ENCODE results near the gene FAM24A.
"Not testable (repeated sequence)": the region's sequence is repeated elsewhere in the genome, so short reads cannot be mapped to it uniquely, and the experiment has no call there.

FAM24A gene

GRCh38 chr10:122910310-122910709, at the start of gene FAM24A:
TSS of gene FAM24A (plus strand) at chr10:122910610. CDS start at chr10:122911635, 1,025 bp downstream.
- DNase-seq (ENCODE audit: low spot score), result no peak

GRCh38 chr10:122861711-122862161, 48.7 kb upstream of the FAM24A start:
- DNase-seq (ENCODE audit: low spot score), result no peak

DNA sequence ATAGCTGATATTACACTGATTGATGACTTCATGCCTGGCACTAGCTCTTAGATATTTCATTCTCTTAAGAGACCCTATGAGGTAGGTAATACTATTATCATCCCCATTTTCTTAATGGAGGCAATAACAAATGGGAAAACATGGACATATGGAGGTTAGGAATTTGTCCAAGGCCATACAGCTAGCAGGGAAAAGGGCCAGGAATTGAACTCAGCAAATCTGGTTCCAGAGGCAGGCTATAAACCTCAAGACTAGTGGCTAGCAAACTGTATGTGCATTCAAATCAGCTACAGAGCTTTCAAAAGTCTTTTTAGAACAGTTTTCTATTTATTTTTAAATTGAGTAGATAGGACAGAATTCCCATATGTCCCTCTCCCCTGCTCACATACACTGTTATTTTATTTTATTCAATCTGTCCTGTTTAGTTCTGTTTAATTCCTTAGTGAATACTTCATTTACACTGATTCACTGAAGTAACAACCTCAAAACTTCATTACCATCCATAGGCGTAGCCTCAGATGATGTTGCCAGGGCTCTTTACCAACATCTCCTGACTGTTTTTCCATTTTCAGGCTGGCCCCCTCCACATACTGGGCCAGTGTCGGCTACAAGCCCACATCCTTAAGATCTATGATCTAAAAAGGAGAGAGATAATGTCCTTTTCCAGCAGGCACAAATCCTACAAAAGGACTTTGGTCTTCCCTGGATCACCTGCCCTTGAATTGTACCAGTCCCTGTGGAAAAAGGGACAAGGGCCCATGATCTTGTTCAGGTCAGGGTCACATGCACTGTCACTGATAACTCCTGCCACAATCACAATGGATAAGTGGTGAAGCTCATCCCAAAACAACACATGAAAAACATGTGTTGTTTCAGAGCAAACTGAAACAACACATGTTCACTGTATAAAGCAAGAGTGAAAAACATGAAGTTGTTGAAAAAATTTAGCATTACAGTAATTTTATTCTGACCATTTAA, 46.9 kb upstream of the FAM24A start:
- no peak for DNase-seq (ENCODE audit: low spot score)

GRCh38 chr10:122864194-122864592, 46.2 kb upstream of the FAM24A start:
- DNase-seq (ENCODE audit: low spot score), result no peak

GRCh38 chr10:122864901-122865300, 45.5 kb upstream of the FAM24A start:
- DNase-seq (ENCODE audit: low spot score), result no peak

DNA sequence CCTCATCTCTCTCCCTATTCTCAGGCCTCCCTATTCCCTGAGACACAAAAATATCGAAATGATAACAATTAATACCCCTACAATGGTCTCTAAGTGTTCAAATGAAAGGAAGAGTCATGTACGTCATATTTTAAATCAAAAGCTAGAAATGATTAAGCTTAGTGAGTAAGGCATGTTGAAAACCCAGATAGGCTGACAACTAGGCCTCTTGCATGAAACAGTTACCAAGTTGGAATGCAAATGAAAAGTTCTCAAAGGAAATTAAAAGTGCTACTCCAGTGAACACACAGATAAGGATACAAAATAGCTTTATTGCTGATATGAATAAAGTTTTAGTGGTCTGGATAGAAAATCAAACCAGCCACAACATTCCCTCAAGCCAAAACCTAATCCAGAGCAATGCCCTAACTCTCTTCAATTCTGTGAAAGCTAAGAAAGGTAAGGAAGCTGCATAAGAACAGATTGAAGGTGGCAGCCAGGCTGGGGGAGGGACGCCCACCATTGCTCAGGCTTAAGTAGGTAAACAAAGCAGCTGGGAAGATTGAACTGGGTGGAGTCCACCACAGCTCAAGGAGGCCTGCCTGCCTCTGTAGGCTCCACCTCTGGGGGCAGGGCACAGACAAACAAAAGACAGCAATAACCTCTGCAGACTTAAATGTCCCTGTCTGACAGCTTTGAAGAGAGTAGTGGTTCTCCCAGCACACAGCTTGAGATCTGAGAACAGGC, 43.5 kb upstream of the FAM24A start:
- not testable (repeated sequence) for DNase-seq (ENCODE audit: low spot score)

DNA sequence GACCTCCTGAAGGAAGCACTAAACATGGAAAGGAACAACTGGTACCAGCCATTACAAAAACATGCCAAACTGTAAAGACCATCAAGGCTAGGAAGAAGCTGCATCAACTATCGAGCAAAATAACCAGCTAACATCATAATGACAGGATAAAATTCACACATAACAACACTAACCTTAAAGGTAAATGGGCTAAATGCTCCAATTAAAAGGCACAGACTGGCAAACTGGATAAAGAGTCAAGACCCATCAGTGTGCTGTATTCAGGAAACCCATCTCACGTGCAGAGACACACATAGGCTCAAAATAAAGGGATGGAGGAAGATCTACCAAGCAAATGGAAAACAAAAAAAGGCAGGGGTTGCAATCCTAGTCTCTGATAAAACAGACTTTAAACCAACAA, 41.6 kb upstream of the FAM24A start:
- not testable (repeated sequence) for DNase-seq (ENCODE audit: low spot score)

- not testable (repeated sequence) for DNase-seq (ENCODE audit: low spot score)
Measured at GRCh38 chr10:122871947-122872346, 38.5 kb upstream of the FAM24A start.

DNA sequence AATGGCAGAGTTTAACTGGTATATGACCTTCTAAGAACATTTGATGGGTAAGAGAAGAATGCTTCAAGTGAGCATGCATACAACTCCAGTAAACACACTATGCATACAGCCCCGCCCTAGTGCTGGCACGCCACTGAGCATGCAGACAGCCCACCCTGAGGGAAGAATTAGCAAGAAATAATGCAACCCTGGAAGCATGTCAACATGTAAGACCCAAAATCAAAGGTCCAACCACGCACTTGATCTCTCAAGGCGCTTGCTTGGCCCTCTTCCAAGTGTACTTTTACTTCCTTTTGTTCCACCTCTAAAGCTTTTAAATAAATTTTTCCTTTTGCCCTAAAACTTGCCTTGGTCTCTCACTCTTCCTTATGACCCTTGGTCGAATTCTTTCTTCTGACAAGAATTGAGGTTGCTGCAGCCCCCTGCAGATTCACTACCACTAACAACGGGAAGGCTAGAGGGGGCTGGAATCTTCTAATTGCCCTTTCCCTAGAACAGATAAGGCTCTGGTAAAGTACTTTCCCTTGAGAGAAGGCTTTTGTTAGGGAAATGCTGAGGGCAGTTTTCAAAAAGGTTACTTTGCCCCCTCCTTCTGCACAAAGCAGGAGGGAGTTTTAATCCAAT, 34.5 kb upstream of the FAM24A start:
- DNase-seq (ENCODE audit: low spot score), result no peak

DNA sequence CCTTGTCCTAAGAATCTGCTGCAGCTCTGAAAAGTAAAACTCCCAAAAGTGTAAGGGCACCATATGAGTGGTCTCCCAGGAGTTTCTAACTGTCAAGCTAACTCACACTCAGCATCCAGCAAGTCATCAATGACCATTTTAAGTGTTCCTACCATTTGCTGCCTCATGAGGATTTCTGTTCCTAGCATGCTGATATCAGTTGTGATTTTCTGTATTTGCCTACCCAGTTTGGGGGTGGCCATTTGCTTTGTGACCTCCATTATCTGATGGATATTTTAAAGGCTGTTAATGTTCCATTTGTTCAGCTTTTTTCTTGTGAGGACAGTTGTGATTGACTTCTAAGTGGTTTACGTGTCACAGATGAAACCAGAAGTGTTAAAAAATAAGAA, 33.9 kb upstream of the FAM24A start:
- DNase-seq (ENCODE audit: low spot score), result no peak

DNA sequence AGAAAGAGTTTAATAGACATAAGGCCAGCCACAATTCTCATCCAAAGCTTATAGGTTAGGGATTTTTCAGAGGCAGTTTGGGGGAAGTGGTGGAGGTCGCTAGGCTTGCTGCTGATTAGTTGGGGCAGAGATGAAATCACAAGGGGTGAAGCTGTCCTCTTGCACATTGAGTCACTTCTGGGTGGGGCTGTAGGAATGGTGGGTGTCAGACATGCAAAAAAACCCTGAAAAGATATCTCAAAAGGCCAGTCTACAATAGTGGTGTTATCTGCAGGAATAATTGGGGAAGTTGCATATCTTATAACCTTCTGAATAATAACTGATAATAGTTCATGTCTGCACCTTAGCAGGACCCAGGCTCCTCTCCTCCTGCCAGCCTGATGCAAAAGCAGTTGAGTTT, 33.1 kb upstream of the FAM24A start:
- no peak for DNase-seq (ENCODE audit: low spot score)

GRCh38 chr10:122878799-122879338, 31.5 kb upstream of the FAM24A start:
- no peak for DNase-seq (ENCODE audit: low spot score)

DNA sequence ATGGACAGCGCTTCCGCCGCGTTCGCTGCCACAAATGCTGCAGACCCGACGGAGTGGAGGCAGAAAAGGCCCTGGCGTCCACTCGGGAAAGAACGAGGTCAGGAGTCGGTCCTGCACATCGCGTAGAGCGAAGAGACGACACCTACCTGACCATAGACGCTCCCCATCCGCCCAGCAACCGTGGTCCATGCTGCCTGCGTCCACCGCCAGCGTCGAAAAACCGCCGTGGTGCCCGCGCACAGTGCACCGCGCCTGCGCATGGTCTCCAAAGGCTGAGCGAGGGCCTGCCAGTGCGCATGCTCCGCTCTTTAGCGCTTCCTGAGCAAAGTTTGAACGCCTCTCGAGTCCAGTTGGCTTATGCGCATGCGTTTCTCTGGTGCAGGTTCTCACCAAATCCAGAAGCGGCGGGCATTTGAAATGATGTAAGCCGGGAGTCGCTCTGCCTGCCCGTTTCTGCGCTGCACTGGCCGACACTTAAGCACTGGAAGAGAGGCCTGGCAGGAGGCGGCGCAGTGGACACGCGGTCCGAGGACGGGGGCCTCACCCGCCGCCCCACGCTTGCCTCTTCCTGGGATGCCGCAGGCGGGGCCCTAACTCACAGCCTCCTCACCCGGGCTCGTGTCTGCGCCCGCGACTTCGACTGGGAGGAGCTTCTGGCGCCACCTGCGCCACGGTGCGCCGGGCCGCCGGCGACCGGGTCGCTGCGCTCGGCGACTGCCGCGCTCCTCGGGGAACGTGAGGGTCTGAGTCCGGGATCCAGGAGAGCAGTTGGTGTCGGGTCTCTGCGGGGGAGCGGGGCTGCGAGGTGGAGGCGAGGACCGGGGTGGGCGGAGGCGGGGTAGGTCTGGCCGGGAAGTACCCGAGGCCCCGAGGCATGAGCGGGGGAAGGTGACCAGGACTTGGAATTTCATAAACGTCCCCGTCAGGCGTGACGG, 30.8 kb upstream of the FAM24A start, which contains the start of gene FAM24B:
TSS of gene FAM24B (minus strand) at position 243 of the 935 bp plus-strand sequence. CDS start 29,066 bp downstream, outside the sequence.
- peak; percentile 97 for DNase-seq (ENCODE audit: low spot score)

GRCh38 chr10:122882766-122883165, 27.6 kb upstream of the FAM24A start:
- DNase-seq (ENCODE audit: low spot score), result no peak

GRCh38 chr10:122884166-122884565, 26.2 kb upstream of the FAM24A start:
- DNase-seq (ENCODE audit: low spot score), result no peak

GRCh38 chr10:122894261-122894944, 16.0 kb upstream of the FAM24A start:
- DNase-seq (ENCODE audit: low spot score), result no peak

GRCh38 chr10:122903861-122904260, 6.5 kb upstream of the FAM24A start:
- DNase-seq (ENCODE audit: low spot score), result not testable (repeated sequence)

DNA sequence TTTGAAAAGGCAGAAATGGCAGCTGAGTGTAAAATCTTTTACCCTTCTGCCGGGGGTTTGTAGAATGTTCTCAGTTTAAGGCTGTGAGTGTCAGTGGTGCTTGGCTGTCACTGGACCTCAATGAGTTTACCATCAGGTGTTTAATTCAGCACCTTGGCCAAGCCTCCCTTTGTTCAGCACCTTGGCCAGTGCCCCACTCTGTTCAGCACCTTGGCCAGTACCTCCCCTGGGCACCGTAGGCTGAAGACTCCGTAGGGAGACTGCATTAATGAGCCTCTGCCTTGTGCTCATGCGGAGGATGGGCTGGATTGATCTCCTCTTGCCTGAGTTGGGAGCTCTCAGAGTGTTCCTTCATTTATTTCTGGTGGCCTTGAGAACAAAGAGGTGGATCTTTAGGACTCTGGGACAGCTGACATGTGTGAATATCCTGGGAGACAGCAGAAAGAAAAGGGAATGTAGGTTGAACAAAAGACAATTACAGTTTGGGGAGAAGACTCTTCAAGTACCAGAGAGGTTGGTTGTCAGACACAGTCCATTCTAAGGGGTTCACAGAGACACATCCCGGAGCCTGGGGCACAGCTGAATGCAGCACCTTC, 1.6 kb downstream of the FAM24A start:
- DNase-seq (ENCODE audit: low spot score), result peak; percentile 8

DNA sequence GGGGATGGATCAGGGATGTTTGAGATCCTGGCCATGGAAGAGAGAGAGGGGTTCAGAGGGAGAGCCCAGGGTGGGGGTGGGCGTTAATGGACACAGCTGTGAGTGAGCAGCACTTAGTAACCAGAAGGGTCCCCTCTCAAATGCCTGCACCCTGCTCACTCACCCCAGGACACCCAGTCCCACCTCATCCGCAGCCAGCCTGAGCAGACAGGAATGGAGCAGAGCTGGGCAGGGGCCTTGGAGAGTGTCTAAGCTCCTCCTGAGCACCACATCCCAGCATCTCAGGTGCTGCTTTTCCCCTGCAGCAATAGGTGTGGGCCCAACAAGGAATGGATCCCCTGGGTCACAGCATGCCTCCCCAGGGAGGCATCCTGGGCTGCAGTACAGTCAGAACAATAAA, 5.3 kb downstream of the FAM24A start:
- no peak for DNase-seq (ENCODE audit: low spot score)

- DNase-seq (ENCODE audit: low spot score), result no peak
Measured at GRCh38 chr10:122930140-122930539, 19.7 kb downstream of the FAM24A start.
